GM18511 (cell line): ENCODE data around the gene RALGPS1.

Experiments
- ATAC-seq: cut with Tn5 transposase; IDR thresholded peaks from one replicate; pipeline ENCODE4 v1.9.1; 2021; ENCODE audit warnings: mild to moderate bottlenecking, moderate library complexity; ENCODE audit not compliant: unreplicated experiment

RALGPS1 gene

GRCh38 chr9:127075624-127076372 is 161.2 kb downstream of the RALGPS1 start:
- no peak for ATAC-seq

- no peak for ATAC-seq
Observed at GRCh38 chr9:127076860-127077643, 162.5 kb downstream of the RALGPS1 start.

DNA sequence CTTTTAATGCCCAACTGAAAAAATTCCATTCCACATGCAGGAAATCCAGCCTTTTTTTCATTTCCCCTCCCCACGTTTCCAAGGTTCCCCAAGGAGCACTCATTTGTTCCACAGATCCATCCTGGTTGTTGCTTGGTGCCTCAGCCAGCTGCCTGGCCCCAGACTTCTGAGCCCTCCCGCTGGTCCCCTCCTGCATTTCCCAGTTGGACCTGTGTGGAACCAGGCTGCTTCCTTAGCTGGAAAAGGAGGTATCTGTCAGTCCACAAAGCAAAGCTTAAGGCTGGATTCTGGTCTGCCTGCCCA is 163.0 kb downstream of the RALGPS1 start:
- no peak for ATAC-seq

- no peak for ATAC-seq
Observed at GRCh38 chr9:127078336-127078735, 163.8 kb downstream of the RALGPS1 start.

- ATAC-seq = no peak
Observed at GRCh38 chr9:127078988-127079387, 164.4 kb downstream of the RALGPS1 start.

DNA sequence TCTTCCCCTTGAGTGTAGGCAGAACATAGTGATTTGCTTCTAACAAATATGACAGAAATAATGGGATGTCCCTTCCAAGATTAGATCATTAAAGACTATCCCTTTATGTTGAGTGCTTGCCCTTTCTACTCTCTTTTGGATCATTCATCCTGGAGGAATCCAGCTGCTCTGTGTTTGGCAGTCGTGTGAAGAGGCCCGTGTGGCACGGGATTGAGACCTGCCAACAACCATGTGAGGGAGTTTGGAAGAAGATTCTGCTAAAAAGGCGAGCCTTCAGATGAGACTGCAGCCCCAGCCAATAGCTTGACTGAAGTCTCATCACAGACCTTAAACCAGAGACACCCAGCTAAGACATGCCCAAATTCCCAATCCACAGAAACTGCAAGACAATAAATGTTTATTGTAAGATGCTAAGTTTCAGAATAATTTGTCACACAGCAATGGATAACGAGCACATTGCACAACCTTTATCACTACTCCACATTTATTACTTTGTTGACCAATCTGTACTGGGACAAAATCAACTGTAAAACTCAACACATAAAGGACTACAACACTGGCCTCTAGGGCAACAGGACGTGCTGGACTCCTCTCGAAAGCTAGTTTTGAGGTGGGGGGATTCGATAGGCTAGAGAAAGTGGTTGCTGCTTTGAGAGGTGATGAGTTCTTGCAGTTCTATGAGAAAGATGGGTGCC is 165.0 kb downstream of the RALGPS1 start:
- no peak for ATAC-seq

DNA sequence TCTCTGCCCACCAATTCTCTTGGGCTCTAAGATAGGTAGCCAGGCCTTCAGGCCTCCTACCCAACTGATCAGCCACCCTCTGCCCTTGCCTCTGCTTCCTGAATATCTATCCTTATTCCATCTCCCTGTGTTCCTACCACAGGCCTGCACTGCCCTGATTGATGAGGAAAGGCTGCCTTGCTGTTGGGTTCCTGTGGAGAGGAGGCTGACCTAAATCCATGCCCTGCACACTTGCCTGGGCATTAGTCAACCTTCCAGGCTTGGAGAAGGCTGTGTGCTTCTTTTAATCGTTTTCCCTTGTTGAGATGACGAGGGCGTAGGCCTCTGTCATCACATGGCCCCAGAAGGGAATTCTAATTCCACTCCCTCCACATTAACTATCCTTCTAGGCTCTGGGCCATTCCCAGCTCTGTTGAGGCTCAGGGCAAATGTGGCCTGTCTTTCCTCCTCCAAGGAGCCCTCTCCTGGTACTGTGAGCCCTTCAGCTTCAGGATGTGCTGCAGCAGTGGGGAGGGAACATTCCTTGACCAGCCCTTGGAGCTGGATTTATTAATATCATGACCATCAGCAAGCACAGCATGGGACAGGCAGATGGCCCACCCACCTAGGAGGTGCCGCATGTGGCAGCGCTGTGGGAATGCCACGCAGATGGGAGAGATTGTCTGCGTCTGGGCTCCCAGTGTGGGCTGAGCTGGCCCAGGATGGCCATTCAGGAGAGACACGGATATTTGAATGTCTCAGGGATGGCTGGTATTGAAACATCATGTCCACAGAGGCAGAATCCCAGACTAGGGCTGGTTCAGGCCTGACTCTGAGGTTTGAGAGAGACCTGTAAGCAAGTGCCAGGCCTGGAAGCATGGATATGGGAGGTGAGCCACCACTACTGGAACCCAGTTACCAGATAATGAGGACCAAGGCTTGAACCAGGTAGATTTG is 166.9 kb downstream of the RALGPS1 start:
- ATAC-seq = no peak

GRCh38 chr9:127083138-127083980 is 168.8 kb downstream of the RALGPS1 start:
- ATAC-seq = no peak

DNA sequence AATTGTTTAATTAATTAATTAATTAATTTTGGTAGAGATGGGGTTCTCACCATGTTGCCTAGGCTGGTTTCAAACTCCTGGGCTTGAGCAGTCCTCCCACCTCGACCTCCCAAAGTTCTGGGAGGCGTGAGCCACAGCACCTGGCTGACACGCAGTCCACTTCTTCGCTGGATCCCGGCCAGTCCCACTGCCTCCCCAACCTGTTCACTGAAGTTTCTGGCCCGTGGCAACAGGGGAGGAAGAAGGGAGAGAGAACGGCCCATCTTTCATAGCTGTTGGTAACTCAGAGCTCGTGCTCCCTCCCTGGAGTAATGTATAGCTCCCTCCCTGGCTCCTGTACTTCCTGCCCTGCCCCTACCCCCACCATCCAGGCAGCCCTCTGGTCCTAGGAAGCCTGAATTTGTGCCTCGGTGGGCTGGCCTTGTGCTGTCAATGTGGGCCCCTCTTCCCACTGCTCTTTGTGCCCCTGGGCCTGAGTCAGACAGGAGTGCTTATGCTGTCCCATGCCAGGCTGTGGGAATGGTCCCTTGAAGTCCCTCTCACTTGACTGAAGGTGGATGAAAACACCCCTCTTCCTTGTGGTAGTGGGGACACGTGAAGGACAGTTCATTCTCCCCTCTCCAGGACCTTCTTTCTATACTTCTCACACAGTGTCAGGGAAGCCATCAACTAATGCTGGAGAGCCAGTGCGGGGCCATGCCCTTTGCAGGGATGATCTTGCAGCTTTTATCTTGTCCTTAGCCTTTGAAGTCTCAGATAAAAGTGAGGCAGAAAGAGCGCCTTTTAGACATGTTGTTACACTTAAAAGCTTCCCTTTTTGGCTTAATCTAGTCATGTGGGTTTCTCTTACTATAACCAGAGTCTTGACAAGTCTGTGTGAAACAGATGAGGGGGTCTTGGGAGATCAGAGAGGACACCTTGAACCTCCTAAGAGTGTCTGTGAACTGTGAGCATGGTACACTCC is 169.8 kb downstream of the RALGPS1 start:
- ATAC-seq = no peak

- no peak for ATAC-seq
Observed at GRCh38 chr9:127085186-127085585, 170.6 kb downstream of the RALGPS1 start.

GRCh38 chr9:127086771-127087170 is 172.2 kb downstream of the RALGPS1 start:
- ATAC-seq = no peak

GRCh38 chr9:127087411-127087810 is 172.8 kb downstream of the RALGPS1 start:
- no peak for ATAC-seq

- no peak for ATAC-seq
Observed at GRCh38 chr9:127087836-127088235, 173.3 kb downstream of the RALGPS1 start.

DNA sequence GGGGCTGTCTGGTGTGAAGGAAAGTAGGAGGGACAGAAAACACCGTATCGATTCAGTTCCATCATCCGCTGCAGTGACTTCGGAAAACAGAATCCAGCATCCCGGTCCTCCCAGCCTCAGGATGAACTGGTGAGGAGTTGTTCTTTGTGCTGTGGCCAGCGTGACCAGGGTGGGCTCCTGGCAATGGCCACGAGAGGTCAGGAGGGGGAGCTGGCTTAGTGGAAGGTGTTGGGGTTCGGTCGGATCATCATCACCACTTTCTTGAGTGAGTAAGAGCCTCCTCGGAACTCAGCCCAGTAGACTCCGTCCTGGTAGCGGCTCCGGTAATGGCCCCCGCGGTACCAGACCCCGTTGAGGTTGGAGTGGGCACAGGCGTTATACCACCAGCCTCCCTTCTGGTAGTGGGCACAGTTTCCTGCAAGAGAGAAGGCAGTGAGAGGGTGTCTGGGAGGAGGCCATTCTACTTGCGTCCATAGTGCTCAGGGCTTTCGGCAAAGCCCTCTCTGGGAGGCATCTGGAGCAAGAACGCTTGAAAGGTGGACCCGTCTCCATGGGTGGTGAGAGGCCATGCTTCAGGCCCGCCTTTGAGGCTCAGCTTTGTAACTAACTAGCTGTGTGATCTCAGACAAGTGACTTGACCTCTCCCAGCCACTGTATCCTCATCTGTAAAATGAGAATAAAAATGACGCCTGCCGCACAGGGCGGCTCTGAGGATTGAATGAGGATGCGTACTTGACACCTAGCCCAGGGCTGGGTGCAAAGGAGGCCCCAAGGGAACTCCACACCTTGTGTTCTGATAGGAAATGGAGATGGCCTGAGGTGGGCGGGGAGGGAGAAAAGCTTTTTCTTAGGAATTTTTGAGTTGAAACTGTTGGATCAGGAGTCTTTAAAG is 174.4 kb downstream of the RALGPS1 start:
- ATAC-seq = no peak

DNA sequence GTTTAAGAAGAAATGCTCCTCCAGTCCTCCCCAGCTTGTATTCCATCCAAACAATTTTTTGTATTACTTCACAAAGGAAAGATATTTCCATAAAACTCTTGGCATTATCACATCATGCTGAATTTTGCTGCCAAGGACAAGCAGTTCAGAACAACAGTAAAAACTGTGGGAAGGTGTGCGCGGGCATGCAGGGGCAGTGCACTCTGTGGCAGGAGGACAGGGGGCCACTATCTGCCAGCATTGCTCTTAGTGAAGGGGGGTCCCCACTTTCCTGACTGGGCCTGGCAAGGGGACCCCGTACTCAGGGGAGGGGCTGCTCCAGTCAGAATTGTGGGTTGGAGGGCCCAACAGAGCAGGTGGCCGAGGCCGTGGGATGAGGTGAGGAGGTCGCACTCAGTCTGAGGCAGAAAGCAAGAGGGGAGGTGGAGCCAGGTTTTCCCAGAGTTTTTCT is 175.1 kb downstream of the RALGPS1 start:
- no peak for ATAC-seq

- ATAC-seq = no peak
Observed at GRCh38 chr9:127090341-127090985, 175.9 kb downstream of the RALGPS1 start.

GRCh38 chr9:127091526-127091925 is 176.9 kb downstream of the RALGPS1 start:
- ATAC-seq = no peak
